ENCODE data around the gene RPGRIP1.
"Not testable (repeated sequence)": the region's sequence is repeated elsewhere in the genome, so short reads cannot be mapped to it uniquely, and the experiment has no call there.

Gene RPGRIP1

DNA sequence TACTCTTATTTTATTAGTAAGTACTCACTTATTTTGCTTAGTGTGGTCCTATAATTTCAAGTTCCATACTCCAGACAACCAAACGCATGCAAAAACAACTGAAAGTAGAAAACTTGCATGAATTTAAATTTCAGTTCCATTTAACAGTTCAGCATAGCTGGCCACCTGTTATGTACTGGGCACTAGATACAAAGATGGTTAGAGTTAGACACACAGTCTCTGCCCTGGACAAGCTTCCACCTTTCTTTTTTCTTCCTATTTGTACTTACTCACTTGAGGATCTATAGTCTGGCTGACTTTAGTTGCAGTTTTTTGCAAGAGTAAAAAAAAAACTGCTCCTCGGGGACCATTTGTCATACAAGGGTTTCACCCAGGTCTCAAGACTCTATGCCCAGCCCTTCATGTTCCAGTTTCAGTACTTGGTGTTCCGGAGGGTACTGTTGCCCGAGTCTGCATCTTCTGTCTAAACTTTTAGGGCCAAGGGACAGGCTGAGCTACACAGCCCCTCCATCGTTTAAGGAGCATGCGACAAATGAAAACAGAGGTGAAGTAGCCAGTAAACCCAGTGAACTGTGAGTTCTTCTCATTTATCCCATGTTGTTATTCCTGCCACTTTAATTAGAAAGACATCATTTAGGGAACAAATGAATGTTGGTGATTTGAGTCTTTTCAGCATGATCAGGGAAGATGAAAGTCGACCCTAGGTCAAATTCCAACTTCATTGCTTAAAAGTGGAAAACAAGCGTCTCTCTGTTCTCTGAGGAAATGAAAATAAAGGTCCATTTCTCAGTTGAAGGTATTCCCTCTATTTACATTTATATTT, 22.3 kb downstream of the RPGRIP1 start:
- DNase-seq, result no peak

DNA sequence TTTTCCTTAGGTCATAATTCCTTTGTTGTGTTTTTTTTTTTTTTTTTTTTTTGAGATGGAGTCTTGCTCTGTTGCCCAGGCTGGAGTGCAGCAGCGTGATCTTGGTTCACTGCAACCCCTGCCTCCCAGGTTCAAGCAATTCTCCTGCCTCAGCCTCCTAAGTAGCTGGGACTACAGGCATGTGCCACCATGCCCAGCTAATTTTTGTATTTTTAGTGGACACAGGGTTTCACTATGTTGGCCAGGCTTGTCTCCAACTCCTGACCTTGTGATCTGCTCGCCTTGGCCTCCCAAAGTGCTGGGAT, 22.9 kb downstream of the RPGRIP1 start:
- not testable (repeated sequence) for DNase-seq

DNA sequence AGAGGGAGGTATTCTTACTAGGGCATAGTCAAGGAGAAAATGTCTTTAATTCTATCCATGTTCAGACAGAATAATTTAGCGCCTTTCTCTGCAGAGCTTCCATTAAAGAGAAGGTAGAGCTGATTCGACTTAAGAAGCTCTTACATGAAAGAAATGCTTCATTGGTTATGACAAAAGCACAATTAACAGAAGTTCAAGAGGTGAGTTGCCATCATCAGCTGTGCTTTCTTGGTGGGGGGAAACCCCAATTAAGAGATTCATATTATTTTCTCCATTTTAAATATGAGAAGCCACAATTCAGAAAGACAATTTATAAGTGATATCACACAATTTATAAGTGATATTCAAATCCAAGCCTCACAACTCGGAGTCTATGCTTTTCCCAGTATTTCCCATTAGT, 27.8 kb downstream of the RPGRIP1 start:
- no peak for DNase-seq

DNA sequence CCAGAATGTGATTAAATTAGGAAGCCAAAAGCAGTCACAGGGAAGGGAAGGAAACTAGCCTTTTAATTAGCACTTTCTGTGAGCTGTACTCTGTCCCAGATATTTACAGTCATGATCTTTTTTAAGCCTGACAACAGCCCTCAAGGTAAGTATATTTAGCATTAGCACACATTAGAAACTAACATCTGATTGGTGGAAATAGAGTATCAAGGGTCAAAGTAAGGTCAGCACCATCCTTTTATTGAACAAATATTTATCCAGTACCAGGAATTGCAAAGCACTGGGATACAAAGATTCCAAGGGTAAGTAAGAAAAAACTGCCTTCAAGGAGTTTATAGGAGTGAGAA, 28.2 kb downstream of the RPGRIP1 start:
- no peak for DNase-seq

DNA sequence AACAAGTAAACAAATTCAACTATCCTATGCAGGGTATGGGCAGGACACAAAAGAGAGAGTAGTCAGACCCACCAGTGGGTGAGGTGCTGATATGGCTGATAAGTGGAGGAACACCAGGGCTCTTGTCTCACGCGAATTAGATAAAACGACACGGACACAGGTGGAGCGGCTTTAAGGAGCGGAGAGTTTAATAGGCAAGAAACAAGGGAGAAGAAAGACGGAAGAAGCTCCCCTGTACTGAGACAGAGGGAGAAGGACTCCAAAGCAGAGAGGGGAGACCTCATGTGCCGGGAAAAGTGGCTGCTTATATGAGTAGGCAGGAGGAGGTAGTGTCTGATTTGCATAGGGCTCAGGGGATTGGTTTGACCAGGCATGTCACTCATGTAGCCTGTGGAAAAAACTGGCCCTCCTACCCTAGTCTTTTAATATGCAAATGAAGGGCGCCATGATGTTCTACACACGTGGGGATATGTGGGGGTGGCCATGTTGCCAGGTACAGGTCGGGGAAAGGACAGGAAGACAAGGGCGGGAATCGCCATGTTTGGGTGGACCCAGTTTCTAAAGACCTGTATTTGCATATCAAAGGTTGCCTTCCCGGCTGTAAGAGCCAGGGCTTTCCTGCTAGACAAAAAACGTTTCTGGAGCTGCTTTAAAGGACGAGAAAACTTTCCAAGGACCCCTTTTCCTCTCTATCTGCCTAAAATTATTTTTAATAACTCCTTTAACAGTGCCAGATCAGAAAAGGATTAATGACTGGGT, 28.8 kb downstream of the RPGRIP1 start:
- peak; percentile 67 for DNase-seq

DNA sequence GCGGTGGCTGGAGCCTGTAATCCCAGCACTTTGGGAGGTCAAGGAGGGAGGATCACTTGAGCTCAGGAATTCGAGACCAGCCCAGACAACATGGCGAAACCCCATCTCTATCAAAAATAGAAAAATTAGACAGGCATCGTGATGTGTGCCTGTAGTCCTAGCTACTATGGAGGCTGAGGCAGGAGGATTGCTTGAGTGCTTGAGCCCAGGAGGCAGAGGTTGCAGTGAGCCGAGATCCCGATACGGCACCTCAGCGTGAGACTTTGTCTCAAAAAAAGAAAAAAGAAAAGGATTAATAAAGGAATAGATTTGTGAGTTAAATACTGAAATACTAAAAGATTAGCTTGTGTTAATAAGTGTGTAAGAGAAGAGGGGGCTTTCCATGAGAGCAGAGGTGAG, 29.4 kb downstream of the RPGRIP1 start:
- no peak for DNase-seq

DNA sequence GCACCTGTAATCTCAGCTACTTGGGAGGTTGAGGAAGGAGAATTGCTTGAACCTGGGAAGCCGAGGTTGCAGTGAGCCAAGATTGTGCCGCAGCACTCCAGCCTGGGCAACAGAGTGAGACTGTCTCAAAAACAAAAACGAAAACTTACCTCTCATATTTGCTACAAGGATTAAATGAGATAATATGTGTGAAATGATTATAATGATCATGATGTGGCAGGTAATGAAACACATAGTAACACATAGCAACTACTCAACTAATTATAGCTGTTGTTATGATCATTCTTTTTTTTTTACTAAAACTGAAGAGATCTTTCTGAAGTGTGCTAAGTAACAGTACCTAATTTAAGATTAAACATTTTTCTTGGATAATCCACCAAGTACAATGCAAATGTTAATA, 30.1 kb downstream of the RPGRIP1 start:
- DNase-seq, result no peak

DNA sequence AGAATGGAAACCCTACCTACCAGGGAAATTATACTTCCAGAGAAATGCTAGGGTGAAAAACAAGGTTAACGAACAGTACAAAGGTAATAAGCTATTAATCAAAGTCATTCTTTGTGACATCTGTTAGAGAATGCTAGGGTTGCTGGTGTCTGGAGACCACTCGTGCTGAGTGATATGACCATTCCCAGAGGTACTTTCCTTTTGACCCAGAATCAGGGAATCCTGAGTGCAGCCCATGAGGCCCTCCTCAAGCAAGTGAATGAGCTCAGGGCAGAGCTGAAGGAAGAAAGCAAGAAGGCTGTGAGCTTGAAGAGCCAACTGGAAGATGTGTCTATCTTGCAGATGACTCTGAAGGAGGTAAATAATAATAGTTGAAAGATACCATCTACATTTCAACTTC, 31.7 kb downstream of the RPGRIP1 start:
- DNase-seq, result no peak

DNA sequence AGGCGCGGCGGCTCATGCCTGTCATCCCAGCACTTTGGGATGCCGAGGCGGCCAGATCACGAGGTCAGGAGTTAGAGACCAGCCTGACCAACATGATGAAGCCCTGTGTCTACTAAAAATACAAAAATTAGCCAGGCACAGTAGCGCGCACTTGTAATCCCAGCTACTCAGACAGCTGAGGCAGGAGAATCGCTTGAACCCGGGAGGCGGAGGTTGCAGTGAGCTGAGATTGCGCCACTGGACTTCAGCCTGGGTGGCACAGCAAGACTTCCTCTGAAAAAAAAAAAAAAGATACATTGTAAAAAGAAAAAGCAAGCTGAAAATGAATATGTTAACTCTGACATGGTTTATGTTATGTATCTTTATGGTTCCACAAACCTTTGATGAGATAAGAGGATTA, 33.6 kb downstream of the RPGRIP1 start:
- DNase-seq, result no peak

DNA sequence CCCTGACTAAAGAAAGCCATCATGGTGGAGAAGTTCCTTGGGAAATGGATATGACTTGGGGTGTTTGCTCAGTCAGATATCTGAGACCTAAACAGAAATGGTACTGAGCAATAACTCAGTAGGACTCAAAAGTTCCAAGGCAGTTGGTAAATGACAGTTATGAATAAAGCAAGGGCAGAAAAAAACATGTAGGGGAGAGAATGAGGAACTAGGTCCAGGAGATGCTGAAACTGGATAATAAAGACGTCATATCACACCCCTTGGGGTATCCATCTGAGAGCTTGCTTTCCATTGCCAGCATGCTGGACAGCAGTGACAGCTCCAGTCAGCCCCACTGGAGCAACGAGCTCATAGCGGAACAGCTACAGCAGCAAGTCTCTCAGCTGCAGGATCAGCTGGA, 37.5 kb downstream of the RPGRIP1 start:
- no peak for DNase-seq

DNA sequence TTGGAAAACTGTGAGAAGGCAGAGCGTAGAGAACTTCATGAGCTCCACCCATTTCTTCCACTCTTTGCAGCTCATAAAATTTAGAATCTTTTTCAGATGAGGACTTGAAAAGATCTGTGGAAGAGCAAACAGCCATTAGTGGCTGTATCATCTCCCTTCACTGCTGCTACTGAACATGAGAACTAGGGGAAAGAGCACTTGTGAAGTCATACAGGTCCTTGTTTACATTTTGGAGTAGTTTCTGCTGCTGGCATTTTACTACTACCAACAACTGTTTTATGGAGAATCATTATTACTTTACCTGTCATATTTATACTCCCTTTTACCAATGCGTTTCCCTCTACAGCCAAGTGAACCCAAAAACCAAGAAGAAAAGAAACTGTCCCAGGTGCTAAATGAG, 41.0 kb downstream of the RPGRIP1 start:
- no peak for DNase-seq

DNA sequence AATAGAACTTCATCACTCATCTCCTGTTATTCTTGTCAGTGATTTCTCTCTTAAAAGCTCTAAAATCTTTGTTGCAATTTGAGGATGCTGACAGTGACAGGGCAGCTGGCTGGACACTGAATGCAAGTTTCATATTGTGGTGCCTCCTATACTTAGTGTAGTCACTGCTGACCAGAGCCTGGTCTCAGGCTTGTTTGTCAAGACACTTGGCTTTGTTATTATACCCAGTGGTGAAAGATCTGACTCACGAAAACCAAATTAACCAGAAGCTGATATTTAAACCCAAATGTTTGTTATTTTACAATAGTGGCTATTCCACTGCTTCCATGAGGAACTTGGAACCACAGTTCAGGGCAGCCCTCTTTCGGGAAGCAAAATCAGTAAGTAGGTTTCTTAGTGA, 42.8 kb downstream of the RPGRIP1 start:
- DNase-seq, result no peak

DNA sequence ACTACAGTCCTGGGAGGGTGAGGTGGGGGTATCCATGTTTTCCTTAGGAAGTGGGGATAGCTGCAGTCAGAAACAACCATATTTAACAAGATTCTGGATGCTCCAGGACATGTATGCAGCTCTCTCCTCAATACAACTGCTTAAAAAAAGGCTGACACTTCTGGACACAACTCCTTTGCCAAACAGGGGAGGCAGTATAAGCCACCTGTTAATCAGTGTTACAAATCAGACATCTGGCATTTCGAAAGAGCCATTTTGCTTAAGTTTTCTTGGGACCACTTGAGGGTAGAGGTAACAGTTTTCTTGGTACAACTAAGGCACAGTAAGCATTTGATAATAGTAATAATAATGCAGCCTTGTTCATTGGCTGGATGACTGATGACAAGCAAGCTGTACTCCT, 47.1 kb downstream of the RPGRIP1 start:
- DNase-seq, result no peak

Data from stimulated activated CD4-positive, alpha-beta T cell treated with anti-CD3 and anti-CD28 coated beads, Interleukin-4, amount 100 ng/mL, for 1 hour (primary cell).